ENCODE measurements around the gene OS9. TPM values are rescaled to one million over a fixed set of nuclear protein-coding genes. Genes with fewer than 3 reads are reported as not detected.

Gene OS9
- total and polyA plus RNA-seq, 2 of the 4 experiments (the other 2 are of a cell fraction) = 159 to 272 TPM

- Histone ChIP-seq H3K4me2 (ENCODE audit: low read depth, low read length) (no peak overlapping the region), H2AK5ac (ENCODE audit: low read depth, low read length) (no peak overlapping the region), H3K4me1 (ENCODE audit: control insufficient read depth, insufficient read depth, low read length) (peaks cover 11% of the 10 kb centered on the region; the same call in 1 of the 2 replicates), H3K4ac (ENCODE audit: low read depth, low read length) (no peak overlapping the region), H4K5ac (ENCODE audit: low read depth, low read length) (no peak overlapping the region), H3K27me3 (ENCODE audit: control insufficient read depth, insufficient read depth, low read length) (peaks cover 43% of the 10 kb centered on the region), H4K91ac (ENCODE audit: insufficient read depth, low read depth, low read length) (no peak overlapping the region), H3K23ac (ENCODE audit: low read depth, low read length) (no peak overlapping the region), H3K18ac (ENCODE audit: low read depth, low read length) (no peak overlapping the region), H2BK15ac (ENCODE audit: low read depth, low read length) (no peak overlapping the region), H2AK9ac (replicated peaks; ENCODE audit: low read depth, low read length, poor library complexity) (no peak overlapping the region), H3K14ac (replicated peaks; ENCODE audit: low read depth, low read length) (no peak overlapping the region), H3K56ac (ENCODE audit: extremely low read depth, insufficient read depth, low read length) (no peak overlapping the region), H4K8ac (ENCODE audit: low read depth in 2 of 2, low read length in 2 of 2) (no peak overlapping the region), H3K4me3 (ENCODE audit: insufficient read depth, low read depth, low read length) (no peak overlapping the region), H2BK20ac (ENCODE audit: low read depth, low read length) (no peak overlapping the region), H3K36me3 (ENCODE audit: control insufficient read depth, insufficient read depth, low read length) (peaks cover 1% of the 10 kb centered on the region; the same call in 1 of the 2 replicates), H3K9ac (ENCODE audit: low read depth, low read length) (no peak overlapping the region), H3K9me1 (ENCODE audit: insufficient read depth, low read length) (peaks cover 9% of the 10 kb centered on the region), H2AFZ (replicated peaks; ENCODE audit: low read length, poor library complexity) (no peak overlapping the region), H3K79me1 (ENCODE audit: low read depth in 1 of 2, low read length in 2 of 2) (peaks cover 10 to 14% of the 10 kb centered on the region in 2 experiments; a peak in 3 of 4 replicates), H2BK5ac (ENCODE audit: low read depth, low read length, poor library complexity, severe bottlenecking) (no peak overlapping the region), H3K9me3 (ENCODE audit: control insufficient read depth, insufficient read depth, low read length) (peaks cover 2% of the 10 kb centered on the region; the same call in 1 of the 2 replicates), H3K27ac (ENCODE audit: insufficient read depth, low read length) (no peak overlapping the region), H4K20me1 (ENCODE audit: insufficient read depth, low read length) (no peaks in the 10 kb centered on the region), H2BK120ac (ENCODE audit: low read depth, low read length) (no peak overlapping the region)
- dilution Hi-C loops (cut with HindIII; ENCODE audit: low sequenced_read_pairs, unreplicated experiment) (no loop called here), in situ Hi-C loops (cut with MboI; ENCODE audit: low sequenced_read_pairs) (no loop called here), intact Hi-C loops (cut with micrococcal nuclease) (no loop called here)
- ChIA-PET POLR2A (ENCODE audit: unreplicated experiment) (no interaction called here), CTCF (interaction anchor here (0.7 to 2.0 kb wide), 2 partner anchors 11 to 16 kb away, joined by 3 to 6 read pairs; partner anchors contain the start of gene TSFM)
- no peak for DNase-seq
- no peak for ATAC-seq (ENCODE audit: low read depth)
- no TSS peak for BruUV-seq (replicated peaks)
- TF ChIP-seq RCOR1 (IDR thresholded peaks at IDR 0.05; ENCODE audit: insufficient replicate concordance, low read length) (no peak), RAD21 (IDR thresholded peaks at IDR 0.05; ENCODE audit: low read length) (no peak), FOS (IDR thresholded peaks at IDR 0.05; ENCODE audit: low read depth, low read length) (no peak), CHD1 (IDR thresholded peaks at IDR 0.05; ENCODE audit: low read depth, low read length) (no peak), CEBPB (IDR thresholded peaks at IDR 0.05; ENCODE audit: low read depth, low read length) (no peak), POLR2A (IDR thresholded peaks at IDR 0.05; ENCODE audit: low read depth, low read length) (no peak), NFE2L2 (IDR thresholded peaks at IDR 0.05; ENCODE audit: low read depth, low read length) (no peak), MAFK (IDR thresholded peaks at IDR 0.05; ENCODE audit: low read depth, low read length) (no peak), RFX5 (IDR thresholded peaks at IDR 0.05; ENCODE audit: low read depth, low read length) (no peak), ELK1 (IDR thresholded peaks at IDR 0.05; ENCODE audit: borderline replicate concordance, low read depth, low read length) (no peak), MAZ (IDR thresholded peaks at IDR 0.05; ENCODE audit: borderline replicate concordance, low read depth, low read length) (no peak), CTCF (conservative IDR thresholded peaks at IDR 0.05; ENCODE audit: low read depth, low read length) (no peak), USF2 (IDR thresholded peaks at IDR 0.05; ENCODE audit: low read depth, low read length) (no peak)
Measured at GRCh38 chr12:57767305-57767698, 73.4 kb downstream of the OS9 start.

Data from IMR-90 (cell line).